Activated CD4-positive, alpha-beta T cell treated with anti-CD3 and anti-CD28 coated beads, Interleukin-2, amount 10 ng/mL, durations not matched to agents 7 days and 5 days (primary cell): Measurements from ENCODE around the gene STIP1. TPM values are rescaled to one million over a fixed set of nuclear protein-coding genes. Genes with fewer than 3 reads are reported as not detected.

Source experiments
- CTCF ChIA-PET: fragments of 350-600 bp; sonication (Branson Sonifier 250); formaldehyde crosslinking; loops from one replicate; lab custom pipeline; 2021; ENCODE audit warnings: antibody characterized with exemption; lab: Charles Lee
- POLR2A ChIA-PET: fragments of 350-600 bp; sonication (Branson Sonifier 250); formaldehyde crosslinking; loops from one replicate; lab custom pipeline; 2021; ENCODE audit warnings: antibody characterized with exemption; lab: Charles Lee
- DNase-seq: peaks from one replicate; pipeline ENCODE4 v3.0.0-alpha.2; 2020
- H3K27ac Mint-ChIP-seq: one replicate; pipeline ENCODE4 v1.8.0; 2021; ENCODE audit warnings: mild to moderate bottlenecking, moderate library complexity, mixed read lengths
- H3K27me3 Mint-ChIP-seq: one replicate; pipeline ENCODE4 v1.8.0; 2021; ENCODE audit warnings: mixed read lengths
- H3K36me3 Mint-ChIP-seq: one replicate; pipeline ENCODE4 v1.8.0; 2021; ENCODE audit warnings: low read depth, mixed read lengths
- H3K4me1 Mint-ChIP-seq: one replicate; pipeline ENCODE4 v1.8.0; 2021; ENCODE audit warnings: mixed read lengths
- H3K4me3 Mint-ChIP-seq: one replicate; pipeline ENCODE4 v1.8.0; 2021; ENCODE audit warnings: mild to moderate bottlenecking, moderate library complexity, mixed read lengths
- H3K9me3 Mint-ChIP-seq: one replicate; pipeline ENCODE4 v1.8.0; 2021; ENCODE audit warnings: mixed read lengths
- total RNA-seq, 2 experiments: library from RNA; stranded (reverse); gene quantifications; one replicate each; pipeline ENCODE4 v1.2.3, GENCODE V29; 2021

Gene STIP1
- total RNA-seq, 2 experiments from 2014 or later: 211 to 213 TPM

DNA sequence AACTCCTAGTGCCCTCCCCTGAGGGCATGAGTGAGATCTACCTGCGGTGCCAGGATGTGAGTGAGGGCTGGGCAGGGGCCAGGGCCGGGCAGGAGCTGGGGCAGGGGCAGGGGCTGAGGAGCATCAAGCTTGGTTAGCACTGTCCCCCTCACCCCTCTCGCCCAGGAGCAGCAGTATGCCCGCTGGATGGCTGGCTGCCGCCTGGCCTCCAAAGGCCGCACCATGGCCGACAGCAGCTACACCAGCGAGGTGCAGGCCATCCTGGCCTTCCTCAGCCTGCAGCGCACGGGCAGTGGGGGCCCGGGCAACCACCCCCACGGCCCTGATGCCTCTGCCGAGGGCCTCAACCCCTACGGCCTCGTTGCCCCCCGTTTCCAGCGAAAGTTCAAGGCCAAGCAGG lies 34.3 kb downstream of the STIP1 start:
- POLR2A ChIA-PET: no interaction called here
- peaks cover 16% of the 10 kb centered on the region for H3K36me3 Mint-ChIP-seq
- H3K4me3 Mint-ChIP-seq: no peak overlapping the region

DNA sequence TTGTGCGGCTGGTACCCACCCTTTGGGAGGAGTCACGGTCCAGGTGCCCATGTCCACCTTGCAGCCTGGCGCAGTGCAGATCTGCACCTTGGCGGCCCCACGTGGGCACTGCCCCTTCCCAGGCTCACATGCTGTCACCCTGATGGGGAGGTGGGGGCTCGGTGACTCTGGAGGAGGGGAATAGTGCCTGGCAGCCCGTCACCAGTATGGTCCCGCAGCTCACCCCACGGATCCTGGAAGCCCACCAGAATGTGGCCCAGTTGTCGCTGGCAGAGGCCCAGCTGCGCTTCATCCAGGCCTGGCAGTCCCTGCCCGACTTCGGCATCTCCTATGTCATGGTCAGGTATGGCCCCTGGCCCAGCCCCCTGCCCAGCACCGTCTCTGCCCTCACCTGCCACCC lies 34.8 kb downstream of the STIP1 start:
- H3K27me3 Mint-ChIP-seq: no peaks in the 10 kb centered on the region
- ChIA-PET POLR2A (no interaction called here), CTCF (interaction anchor here (0.6 to 1.1 kb wide), 2 partner anchors 12 to 84 kb away, joined by 3 read pairs; no protein-coding TSS in a partner anchor)
- no peaks in the 10 kb centered on the region for H3K9me3 Mint-ChIP-seq
- no peak for DNase-seq
- H3K36me3 Mint-ChIP-seq: peaks cover 15% of the 10 kb centered on the region
- no peak overlapping the region for H3K27ac Mint-ChIP-seq
- H3K4me3 Mint-ChIP-seq: no peak overlapping the region
- H3K4me1 Mint-ChIP-seq: peaks cover 14% of the 10 kb centered on the region

More for the DNA sequence above, 34.3 kb downstream of the STIP1 start:
- Mint-ChIP-seq H3K27me3 (no peaks in the 10 kb centered on the region), H3K9me3 (no peaks in the 10 kb centered on the region), H3K4me1 (peaks cover 12% of the 10 kb centered on the region), H3K27ac (no peak overlapping the region)
- CTCF ChIA-PET: interaction anchor here (1.1 to 1.4 kb wide), 2 partner anchors 13 to 84 kb away, joined by 3 to 5 read pairs; no protein-coding TSS in a partner anchor
- DNase-seq: no peak

DNA sequence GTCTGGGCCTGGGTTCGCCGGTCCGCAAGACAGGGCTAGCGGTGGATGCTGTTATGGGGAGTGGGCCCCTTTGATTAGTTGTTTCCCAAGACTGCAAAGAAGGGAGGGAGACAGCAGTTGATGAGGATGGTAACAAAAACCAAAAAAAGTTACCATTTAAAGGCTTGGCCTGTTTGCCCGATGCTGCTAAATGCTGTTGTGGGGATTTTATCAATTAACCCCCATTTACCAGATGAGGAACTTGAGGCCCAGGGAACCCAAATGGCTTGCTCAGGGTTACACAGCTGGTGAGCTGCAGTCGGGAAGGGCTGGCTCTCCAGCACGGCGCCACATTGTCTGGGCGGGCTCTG lies 36.7 kb downstream of the STIP1 start:
- ChIA-PET POLR2A (interaction anchor here (0.6 kb wide), 1 partner anchor 31 kb away, joined by 3 read pairs; no protein-coding TSS in a partner anchor), CTCF (interaction anchor here (1.1 to 9.2 kb wide), 3 partner anchors 10 to 108 kb away, joined by 5 to 94 read pairs (median 7); partner anchors contain the start of gene FERMT3)
- no peak overlapping the region for H3K27ac Mint-ChIP-seq
- no peak overlapping the region for H3K4me3 Mint-ChIP-seq
- H3K36me3 Mint-ChIP-seq: peaks cover 11% of the 10 kb centered on the region
- H3K9me3 Mint-ChIP-seq: no peaks in the 10 kb centered on the region
- no peaks in the 10 kb centered on the region for H3K27me3 Mint-ChIP-seq
- DNase-seq: no peak
- peaks cover 20% of the 10 kb centered on the region for H3K4me1 Mint-ChIP-seq

DNA sequence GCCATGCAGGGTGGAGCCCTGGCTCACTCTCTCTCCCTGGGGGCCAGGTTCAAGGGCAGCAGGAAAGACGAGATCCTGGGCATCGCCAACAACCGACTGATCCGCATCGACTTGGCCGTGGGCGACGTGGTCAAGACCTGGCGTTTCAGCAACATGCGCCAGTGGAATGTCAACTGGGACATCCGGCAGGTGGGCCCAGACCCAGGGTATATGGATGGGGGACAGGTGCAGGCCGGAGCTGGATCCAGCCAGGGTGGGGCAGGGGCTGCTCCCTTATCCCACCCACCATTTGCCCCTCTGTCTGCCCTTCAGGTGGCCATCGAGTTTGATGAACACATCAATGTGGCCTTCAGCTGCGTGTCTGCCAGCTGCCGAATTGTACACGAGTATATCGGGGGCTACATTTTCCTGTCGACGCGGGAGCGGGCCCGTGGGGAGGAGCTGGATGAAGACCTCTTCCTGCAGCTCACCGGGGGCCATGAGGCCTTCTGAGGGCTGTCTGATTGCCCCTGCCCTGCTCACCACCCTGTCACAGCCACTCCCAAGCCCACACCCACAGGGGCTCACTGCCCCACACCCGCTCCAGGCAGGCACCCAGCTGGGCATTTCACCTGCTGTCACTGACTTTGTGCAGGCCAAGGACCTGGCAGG lies 37.2 kb downstream of the STIP1 start:
- ChIA-PET CTCF (interaction anchor here (0.7 to 9.2 kb wide), 6 partner anchors 9 to 108 kb away, joined by 3 to 94 read pairs (median 5); partner anchors contain the start of genes FERMT3 and FKBP2), POLR2A (interaction anchor here (0.6 kb wide), 1 partner anchor 31 kb away, joined by 3 read pairs; no protein-coding TSS in a partner anchor)
- Mint-ChIP-seq H3K36me3 (peaks cover 11% of the 10 kb centered on the region), H3K9me3 (no peaks in the 10 kb centered on the region), H3K27me3 (no peaks in the 10 kb centered on the region), H3K4me1 (peaks cover 23% of the 10 kb centered on the region), H3K27ac (no peak overlapping the region), H3K4me3 (no peak overlapping the region)
- no peak for DNase-seq

DNA sequence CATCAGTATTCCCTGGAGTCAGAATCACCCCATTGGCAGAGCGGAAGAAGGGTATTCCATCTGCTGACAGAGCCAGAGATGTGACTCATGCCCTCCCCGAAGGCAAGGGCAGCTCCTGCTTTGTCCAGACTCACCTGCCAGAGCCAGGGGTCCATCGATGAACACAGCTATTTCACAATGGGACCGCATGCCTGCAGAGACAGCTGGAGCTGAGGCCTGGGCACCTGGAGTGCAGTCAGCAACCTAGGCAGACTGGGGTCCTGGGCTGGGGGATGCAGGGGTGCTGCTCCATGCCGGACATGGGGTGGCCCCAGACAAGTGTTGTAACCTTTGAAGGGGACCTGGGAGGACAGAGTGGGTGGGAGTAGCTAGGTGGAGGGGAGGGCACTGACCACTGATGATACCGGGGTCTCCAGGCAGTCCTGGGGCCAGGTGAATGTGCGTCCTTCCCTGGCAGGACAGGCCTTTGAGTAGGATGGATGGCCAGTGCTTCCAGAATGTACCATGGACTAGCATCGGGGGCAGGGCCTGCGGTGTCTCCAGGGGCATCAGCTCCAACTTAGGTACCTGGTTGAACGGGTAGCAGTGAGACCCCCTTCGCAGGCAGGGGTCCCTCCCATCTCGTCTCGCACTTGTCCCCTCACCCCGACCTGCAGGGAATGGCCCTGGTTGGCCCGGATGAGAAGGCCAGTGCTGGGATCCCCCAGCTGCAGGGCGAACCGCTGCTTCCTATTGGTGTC lies 38.4 kb downstream of the STIP1 start:
- CTCF ChIA-PET: interaction anchor here (0.6 to 9.2 kb wide), 7 partner anchors 9 to 760 kb away, joined by 3 to 94 read pairs (median 5); partner anchors contain the start of genes FERMT3 and FKBP2
- peaks cover 7% of the 10 kb centered on the region for H3K36me3 Mint-ChIP-seq
- peaks cover 27% of the 10 kb centered on the region for H3K4me1 Mint-ChIP-seq
- no peak for DNase-seq
- peak overlapping the region; percentile 90 for H3K27ac Mint-ChIP-seq
- POLR2A ChIA-PET: interaction anchor here (0.8 to 1.0 kb wide), 2 partner anchors 11 to 18 kb away, joined by 3 to 4 read pairs; partner anchors contain the start of gene FERMT3
- H3K27me3 Mint-ChIP-seq: no peaks in the 10 kb centered on the region
- H3K9me3 Mint-ChIP-seq: no peaks in the 10 kb centered on the region
- peak overlapping the region; percentile 86 for H3K4me3 Mint-ChIP-seq

DNA sequence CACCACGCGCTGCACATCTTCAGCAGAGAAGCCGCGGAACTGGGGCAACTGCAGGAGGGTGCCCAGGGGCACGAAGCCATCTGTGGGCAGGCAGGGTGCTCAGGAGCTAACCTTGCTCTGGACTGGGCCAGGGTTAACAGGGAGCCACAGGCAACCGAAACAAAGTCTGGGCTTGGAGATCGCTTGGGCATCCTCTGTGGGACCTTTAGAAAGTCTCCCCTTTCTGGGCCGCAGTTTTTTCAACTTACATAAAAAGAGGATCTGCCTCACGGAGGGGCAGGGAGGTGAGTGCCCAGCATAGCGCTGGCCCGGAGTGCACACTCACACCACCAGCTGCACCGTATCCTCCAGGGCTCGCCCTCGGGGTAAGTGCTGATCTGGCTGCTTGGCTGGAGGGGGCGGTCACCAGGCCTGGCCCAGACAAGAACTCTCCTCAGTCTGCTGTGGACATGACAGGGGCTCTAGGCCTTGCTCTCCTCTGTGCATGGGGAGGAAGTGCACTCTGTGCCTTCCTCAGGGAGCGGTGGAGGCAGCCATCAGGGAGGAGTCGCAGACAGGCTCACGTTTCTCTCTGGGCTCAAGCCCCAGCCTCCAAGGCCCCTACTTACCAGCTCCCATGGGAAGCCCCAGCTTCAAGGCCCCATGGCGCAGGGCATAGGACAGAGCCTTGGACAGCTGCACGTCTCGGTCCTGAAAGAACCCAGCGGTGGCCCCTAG lies 39.1 kb downstream of the STIP1 start:
- no peaks in the 10 kb centered on the region for H3K27me3 Mint-ChIP-seq
- peaks cover 34% of the 10 kb centered on the region for H3K4me1 Mint-ChIP-seq
- no peak for DNase-seq
- H3K4me3 Mint-ChIP-seq: peak overlapping the region; percentile 86
- peaks cover 7% of the 10 kb centered on the region for H3K36me3 Mint-ChIP-seq
- H3K27ac Mint-ChIP-seq: peak overlapping the region; percentile 90
- ChIA-PET CTCF (interaction anchor here (2.5 to 9.2 kb wide), 3 partner anchors 9 to 79 kb away, joined by 8 to 94 read pairs (median 9); partner anchors contain the start of gene FERMT3), POLR2A (interaction anchor here (0.7 to 0.8 kb wide), 2 partner anchors 12 to 115 kb away, joined by 4 read pairs; no protein-coding TSS in a partner anchor)
- H3K9me3 Mint-ChIP-seq: no peaks in the 10 kb centered on the region

DNA sequence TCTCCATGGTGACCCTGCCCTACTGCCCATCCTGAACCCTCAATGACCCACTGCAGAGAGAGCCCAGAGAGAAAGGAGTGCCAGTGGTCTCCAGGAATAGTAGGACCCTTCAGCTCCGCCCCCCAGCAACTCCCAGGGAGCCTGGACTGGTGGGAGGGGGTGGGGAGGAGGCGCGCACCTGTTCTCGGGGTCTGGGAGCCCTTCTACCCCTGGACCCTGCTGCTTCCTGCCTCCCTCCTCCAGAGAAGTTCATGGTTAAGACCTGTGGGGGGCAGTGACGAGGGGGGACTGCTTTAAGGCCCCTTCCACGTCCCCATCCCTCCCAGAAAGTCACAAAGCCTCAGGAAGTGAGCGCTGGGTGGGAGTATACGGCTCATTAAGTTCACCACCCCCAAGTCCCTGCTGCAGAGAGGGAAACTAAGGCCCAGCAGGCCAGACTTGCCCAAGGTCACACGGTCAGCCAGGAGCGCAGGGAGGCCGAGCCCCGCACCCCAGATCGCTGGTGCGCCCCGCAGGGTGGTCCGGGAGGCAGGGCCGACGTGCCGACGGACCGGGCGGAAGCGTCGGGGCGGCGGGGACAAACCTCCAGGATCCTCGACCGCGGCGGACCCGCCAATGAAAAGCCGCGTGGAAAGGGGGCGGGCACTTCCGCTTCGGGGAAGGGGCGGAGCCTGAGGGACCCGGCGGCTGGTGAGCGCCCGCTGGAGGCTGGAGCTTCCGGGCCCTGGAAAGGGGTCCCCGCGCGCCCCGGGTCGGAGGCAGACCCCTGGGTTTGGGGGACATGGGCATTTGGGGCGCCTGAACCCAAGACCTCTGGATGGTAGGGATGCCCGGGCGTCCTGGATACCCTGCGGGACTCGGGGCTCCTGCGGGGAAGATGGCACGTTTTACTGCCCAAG lies 39.9 kb downstream of the STIP1 start, which contains the start of the genes NUDT22 and TRPT1:
TSS of gene NUDT22 (plus strand) at position 667 of the 899 bp plus-strand sequence. CDS start 379 bp downstream, outside the sequence.
TSS of gene TRPT1 (minus strand) at position 579 of the 899 bp plus-strand sequence. CDS start at position 253, 326 bp downstream.
- Mint-ChIP-seq H3K36me3 (peaks cover 5% of the 10 kb centered on the region), H3K27ac (peak within 1 kb of the TSS; percentile 90), H3K9me3 (no peaks in the 10 kb centered on the region), H3K4me3 (peak within 1 kb of the TSS; percentile 86), H3K4me1 (peaks cover 38% of the 10 kb centered on the region), H3K27me3 (no peaks in the 10 kb centered on the region)
- ChIA-PET CTCF (interaction anchor here (0.7 to 9.2 kb wide), 7 partner anchors 10 to 78 kb away, joined by 3 to 94 read pairs (median 8); partner anchors contain the start of gene FERMT3), POLR2A (interaction anchor here (0.6 to 1.0 kb wide), 3 partner anchors 15 to 116 kb away, joined by 3 to 4 read pairs (median 3); no protein-coding TSS in a partner anchor)
- peak; percentile 94 for DNase-seq

DNA sequence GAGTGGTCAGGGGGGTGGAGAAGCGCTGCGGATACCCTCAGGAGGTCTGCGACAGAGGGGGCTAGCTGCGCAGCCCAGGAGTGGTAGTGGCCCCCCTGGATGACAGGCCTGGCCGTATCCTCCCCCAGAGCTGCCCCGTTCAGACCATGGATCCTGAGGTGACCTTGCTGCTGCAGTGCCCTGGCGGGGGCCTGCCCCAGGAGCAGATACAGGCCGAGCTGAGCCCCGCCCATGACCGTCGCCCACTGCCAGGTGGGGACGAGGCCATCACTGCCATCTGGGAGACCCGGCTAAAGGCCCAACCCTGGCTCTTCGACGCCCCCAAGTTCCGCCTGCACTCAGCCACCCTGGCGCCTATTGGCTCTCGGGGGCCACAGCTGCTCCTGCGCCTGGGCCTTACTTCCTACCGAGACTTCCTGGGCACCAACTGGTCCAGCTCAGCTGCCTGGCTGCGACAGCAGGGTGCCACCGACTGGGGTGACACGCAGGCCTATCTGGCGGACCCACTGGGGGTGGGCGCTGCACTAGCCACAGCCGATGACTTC lies 40.6 kb downstream of the STIP1 start:
- no peaks in the 10 kb centered on the region for H3K9me3 Mint-ChIP-seq
- no peaks in the 10 kb centered on the region for H3K27me3 Mint-ChIP-seq
- POLR2A ChIA-PET: interaction anchor here (0.6 to 1.0 kb wide), 2 partner anchors 15 to 78 kb away, joined by 3 read pairs; no protein-coding TSS in a partner anchor
- peak; percentile 73 for DNase-seq
- H3K27ac Mint-ChIP-seq: peak overlapping the region; percentile 87
- H3K36me3 Mint-ChIP-seq: peaks cover 5% of the 10 kb centered on the region
- peak overlapping the region; percentile 86 for H3K4me3 Mint-ChIP-seq
- peaks cover 43% of the 10 kb centered on the region for H3K4me1 Mint-ChIP-seq
- CTCF ChIA-PET: interaction anchor here (0.7 to 9.2 kb wide), 9 partner anchors 11 to 78 kb away, joined by 3 to 94 read pairs (median 7); partner anchors contain the start of genes FERMT3 and PLCB3

DNA sequence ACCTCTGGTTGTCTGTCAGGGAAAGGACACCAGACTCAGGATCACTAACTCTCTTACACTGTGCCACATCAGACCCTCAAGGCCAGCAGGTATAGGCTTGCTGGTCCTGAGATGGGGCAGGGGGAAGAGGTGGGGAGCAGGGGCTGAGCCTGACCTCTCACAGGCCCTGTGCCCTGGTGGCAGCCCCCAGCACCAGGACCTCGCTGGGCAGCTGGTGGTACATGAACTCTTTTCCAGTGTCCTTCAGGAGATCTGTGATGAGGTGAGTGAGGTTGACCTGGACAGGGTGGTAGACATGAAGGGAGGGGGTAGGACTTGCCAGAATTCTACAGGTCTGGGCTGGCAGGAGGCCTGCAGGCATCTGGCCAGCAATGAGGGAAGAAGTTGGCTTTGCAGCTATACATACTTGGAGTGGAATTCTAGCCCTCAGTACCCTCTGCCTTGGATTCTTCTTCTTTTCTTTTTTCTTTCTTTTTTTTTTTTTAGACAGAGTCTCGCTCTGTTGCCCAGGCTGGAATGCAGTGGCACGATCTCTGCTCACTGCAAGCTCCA lies 41.5 kb downstream of the STIP1 start:
- POLR2A ChIA-PET: no interaction called here
- Mint-ChIP-seq H3K27me3 (no peaks in the 10 kb centered on the region), H3K9me3 (no peaks in the 10 kb centered on the region), H3K4me1 (peaks cover 51% of the 10 kb centered on the region), H3K4me3 (peak overlapping the region; percentile 86), H3K27ac (peak overlapping the region; percentile 87), H3K36me3 (peaks cover 5% of the 10 kb centered on the region)
- no peak for DNase-seq
- CTCF ChIA-PET: interaction anchor here (1.0 to 9.2 kb wide), 6 partner anchors 14 to 77 kb away, joined by 3 to 94 read pairs (median 8); partner anchors contain the start of genes FERMT3, FKBP2 and PLCB3

DNA sequence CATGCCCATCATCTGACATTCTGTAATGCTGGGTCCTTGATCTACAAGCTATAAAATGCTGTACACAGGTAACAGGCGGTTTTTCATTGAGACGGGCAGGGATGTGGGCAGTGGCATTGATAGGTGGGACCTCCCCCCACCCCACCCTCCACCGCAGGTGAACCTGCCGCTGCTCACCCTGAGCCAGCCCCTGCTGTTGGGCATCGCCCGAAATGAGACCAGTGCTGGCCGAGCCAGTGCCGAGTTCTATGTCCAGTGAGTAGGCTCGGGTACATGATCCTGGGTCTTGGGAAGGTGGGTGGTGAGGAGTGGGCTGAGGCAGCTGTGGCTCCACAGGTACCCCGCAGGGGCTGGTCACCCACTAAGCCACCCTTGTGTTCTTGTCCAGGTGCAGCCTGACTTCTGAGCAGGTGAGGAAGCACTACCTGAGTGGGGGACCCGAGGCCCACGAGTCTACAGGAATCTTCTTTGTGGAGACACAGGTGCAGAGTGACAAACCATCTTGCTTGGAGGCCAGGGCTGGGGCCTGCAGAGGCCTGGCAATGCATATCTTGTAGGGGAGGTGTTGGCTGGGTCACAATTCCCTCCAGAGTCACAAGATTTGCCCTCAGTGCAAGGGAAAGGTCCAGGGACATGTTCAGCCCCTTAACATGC lies 43.2 kb downstream of the STIP1 start:
- no peak for DNase-seq
- CTCF ChIA-PET: interaction anchor here (0.7 to 9.2 kb wide), 4 partner anchors 12 to 75 kb away, joined by 3 to 94 read pairs (median 3); partner anchors contain the start of gene FERMT3

More for the DNA sequence above, 43.2 kb downstream of the STIP1 start:
- peak overlapping the region; percentile 87 for H3K4me3 Mint-ChIP-seq
- H3K36me3 Mint-ChIP-seq: peaks cover 5% of the 10 kb centered on the region
- POLR2A ChIA-PET: no interaction called here
- no peaks in the 10 kb centered on the region for H3K9me3 Mint-ChIP-seq
- no peaks in the 10 kb centered on the region for H3K27me3 Mint-ChIP-seq
- peaks cover 59% of the 10 kb centered on the region for H3K4me1 Mint-ChIP-seq
- peak overlapping the region; percentile 94 for H3K27ac Mint-ChIP-seq
